Effector memory CD8-positive, alpha-beta T cell (primary cell): ENCODE results near the gene ZDHHC11.
"Not testable (repeated sequence)": the region's sequence is repeated elsewhere in the genome, so short reads cannot be mapped to it uniquely, and the experiment has no call there.

Experiments
- ATAC-seq: fragments of 150-1000 bp; cut with Tn5 transposase; replicated peaks from 2 replicates; pipeline ENCODE4 v1.10.0; 2021; ENCODE audit warnings: mild to moderate bottlenecking, moderate library complexity
- DNase-seq, 3 experiments: peaks; one replicate each; pipeline ENCODE4 v3.0.0; 2021
- H3K27ac Mint-ChIP-seq, 2 donors: one replicate each; pipeline ENCODE4 v1.8.0; 2022; ENCODE audit warnings: mild to moderate bottlenecking in 2 of 2, mixed read lengths in 2 of 2, moderate library complexity in 2 of 2
- H3K27me3 Mint-ChIP-seq, 2 donors: one replicate each; pipeline ENCODE4 v1.8.0; 2022; ENCODE audit warnings: mixed read lengths in 2 of 2
- H3K36me3 Mint-ChIP-seq: one replicate; pipeline ENCODE4 v1.8.0; 2022; ENCODE audit warnings: mild to moderate bottlenecking, moderate library complexity, mixed read lengths; ENCODE audit not compliant: insufficient read depth
- H3K4me1 Mint-ChIP-seq, 2 donors: one replicate each; pipeline ENCODE4 v1.8.0; 2022; ENCODE audit warnings: low read depth in 2 of 2, mixed read lengths in 2 of 2
- H3K4me3 Mint-ChIP-seq, 2 donors: one replicate each; pipeline ENCODE4 v1.8.0; 2022; ENCODE audit warnings: mild to moderate bottlenecking in 2 of 2, mixed read lengths in 2 of 2, moderate library complexity in 2 of 2
- H3K9me3 Mint-ChIP-seq, 2 donors: one replicate each; pipeline ENCODE4 v1.8.0; 2022; ENCODE audit warnings: mixed read lengths in 2 of 2

Gene ZDHHC11

DNA sequence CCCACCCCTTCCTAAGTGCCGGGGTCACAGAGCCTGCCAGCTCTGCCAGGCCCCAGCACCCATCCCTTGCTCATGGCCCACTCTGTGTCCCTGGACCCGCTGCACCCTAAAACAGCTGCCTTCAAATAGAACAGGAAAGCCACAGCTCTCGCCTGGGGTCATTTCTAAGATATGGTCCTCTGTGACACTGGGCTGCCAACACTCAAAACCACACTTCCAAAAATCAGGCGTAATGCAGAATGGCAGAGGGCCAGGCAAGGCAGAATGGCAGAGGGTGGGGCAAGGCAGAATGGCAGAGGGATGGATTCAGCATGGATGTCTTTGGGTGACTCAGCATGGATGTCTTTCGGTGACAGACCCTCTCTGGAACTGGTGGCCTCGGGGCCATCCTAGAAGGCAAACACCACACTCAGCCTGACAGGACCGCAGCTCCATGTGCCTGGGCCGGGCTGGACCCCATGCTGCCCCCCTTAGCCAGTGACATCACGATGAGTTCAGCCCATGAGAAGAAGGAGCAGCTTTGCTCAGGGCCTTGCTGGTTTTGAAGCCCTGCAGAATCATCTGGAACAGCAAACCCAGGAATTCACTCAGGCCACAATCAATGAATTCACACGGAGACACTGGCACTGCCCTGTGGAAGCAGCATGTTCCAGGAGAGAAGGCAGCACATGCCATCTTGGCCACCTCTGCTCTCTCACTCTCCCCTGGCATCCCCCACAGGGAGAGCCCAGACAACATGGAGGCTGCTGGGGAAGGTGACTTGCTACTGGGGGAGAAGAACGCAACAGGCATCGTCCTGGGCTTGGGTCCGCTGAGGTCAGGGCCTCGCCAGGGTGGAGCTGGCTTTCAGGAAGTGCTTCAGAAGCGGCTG is 9.0 kb downstream of the ZDHHC11 start:
- H3K4me1 Mint-ChIP-seq, H3K9me3 Mint-ChIP-seq, H3K27me3 Mint-ChIP-seq, H3K4me3 Mint-ChIP-seq, DNase-seq, H3K36me3 Mint-ChIP-seq, ATAC-seq, H3K27ac Mint-ChIP-seq: not testable (repeated sequence)

DNA sequence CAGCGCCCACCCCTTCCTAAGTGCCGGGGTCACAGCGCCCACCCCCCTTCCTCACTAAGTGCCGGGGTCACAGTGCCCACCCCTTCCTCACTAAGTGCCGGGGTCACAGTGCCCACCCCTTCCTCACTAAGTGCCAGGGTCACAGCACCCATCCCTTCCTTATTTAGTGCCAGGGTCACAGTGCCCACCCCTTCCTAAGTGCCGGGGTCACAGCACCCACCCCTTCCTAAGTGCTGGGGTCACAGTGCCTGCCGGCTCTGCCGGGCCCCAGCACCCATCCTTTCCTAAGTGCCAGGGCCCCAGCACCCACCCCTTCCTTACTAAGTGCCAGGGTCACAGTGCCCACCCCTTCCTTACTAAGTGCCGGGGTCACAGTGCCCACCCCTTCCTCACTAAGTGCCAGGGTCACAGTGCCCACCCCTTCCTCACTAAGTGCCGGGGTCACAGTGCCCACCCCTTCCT is 9.8 kb downstream of the ZDHHC11 start:
- not testable (repeated sequence) for H3K27me3 Mint-ChIP-seq, H3K4me3 Mint-ChIP-seq, H3K9me3 Mint-ChIP-seq, DNase-seq, ATAC-seq, H3K4me1 Mint-ChIP-seq, H3K36me3 Mint-ChIP-seq, H3K27ac Mint-ChIP-seq

GRCh38 chr5:840118-840973 is 10.4 kb downstream of the ZDHHC11 start:
- not testable (repeated sequence) for DNase-seq, H3K27ac Mint-ChIP-seq, H3K4me1 Mint-ChIP-seq, ATAC-seq, H3K36me3 Mint-ChIP-seq, H3K9me3 Mint-ChIP-seq, H3K27me3 Mint-ChIP-seq, H3K4me3 Mint-ChIP-seq

DNA sequence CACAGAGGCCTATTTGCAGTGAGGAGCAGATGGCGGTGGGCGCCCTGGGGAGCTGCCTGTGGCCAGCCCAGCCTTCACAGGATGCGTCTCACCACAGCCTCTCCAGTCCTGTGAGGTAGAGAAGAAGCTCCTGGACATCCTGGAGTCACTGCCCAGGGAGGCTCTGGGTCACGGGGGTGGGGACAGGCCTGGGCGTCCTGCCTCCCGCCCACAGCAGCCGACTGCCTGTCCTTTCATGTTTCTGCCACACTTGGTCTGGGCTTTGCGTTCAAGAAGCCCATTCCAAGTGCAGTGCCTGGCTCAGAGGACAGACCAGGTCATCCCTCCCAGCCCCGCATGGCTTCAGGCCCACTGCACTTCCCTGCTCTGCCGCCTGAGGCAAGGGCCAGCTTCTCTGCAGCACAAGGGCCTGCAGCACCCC is 12.3 kb downstream of the ZDHHC11 start:
- H3K4me1 Mint-ChIP-seq, DNase-seq, H3K27me3 Mint-ChIP-seq, H3K4me3 Mint-ChIP-seq, ATAC-seq, H3K36me3 Mint-ChIP-seq, H3K9me3 Mint-ChIP-seq, H3K27ac Mint-ChIP-seq: not testable (repeated sequence)

DNA sequence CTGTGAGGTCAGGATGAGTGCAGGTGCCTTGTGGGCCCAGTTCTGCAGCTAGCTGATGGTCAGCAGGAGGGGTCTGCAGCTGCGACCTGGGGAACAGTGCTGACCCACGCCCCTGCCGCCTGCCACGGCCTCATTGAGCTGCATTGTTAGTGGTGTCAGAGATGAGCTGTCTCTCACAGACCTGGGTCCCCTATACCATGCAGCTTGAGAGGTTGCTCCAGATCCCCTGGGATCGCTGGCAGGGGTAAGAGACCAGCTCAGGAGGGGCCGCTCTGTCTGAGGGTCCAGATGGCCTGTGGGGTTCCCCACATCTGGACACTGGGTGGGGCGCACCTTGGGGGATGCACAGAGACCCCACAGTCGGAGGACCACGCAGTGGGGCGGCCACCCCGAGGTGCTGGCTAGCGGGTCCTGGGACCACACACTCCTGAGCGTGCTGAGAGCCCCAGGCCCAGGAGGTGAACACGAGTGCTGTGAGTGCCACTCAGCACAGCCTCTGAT is 13.1 kb downstream of the ZDHHC11 start:
- not testable (repeated sequence) for DNase-seq, H3K27me3 Mint-ChIP-seq, H3K36me3 Mint-ChIP-seq, H3K9me3 Mint-ChIP-seq, ATAC-seq, H3K4me3 Mint-ChIP-seq, H3K4me1 Mint-ChIP-seq, H3K27ac Mint-ChIP-seq

DNA sequence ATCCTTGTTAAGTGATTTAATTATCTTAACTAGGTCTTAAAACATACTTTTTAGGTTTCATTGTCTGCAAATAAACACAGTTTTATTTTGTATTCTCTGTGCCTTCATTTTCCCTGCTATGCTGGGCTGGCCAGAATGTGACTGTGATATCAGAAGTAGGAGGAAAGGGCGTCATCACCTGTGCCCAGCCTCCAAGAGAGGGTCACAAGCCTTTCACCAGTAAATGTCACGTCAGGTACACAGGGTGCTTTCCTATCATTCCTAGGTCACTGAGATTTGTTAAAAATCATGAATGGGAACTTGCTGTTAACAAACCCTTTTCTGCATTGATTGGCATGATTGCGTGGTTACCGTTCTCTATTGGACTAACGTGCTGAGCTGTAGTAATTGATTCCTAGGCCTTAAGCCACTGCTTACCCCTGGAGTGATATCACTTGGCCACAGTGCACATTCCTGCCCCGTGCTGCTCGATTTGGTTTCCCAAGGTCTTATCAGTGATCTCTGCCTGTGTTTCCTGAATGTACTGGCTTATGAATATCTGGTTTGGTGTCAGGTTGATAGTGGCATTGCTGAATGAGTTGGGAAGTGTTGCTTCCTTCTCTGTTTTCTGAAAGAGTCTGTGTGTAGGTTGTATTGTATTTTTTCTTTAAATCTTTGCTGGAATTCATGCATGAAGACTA is 14.7 kb downstream of the ZDHHC11 start:
- H3K27ac Mint-ChIP-seq, H3K9me3 Mint-ChIP-seq, ATAC-seq, H3K4me1 Mint-ChIP-seq, H3K4me3 Mint-ChIP-seq, H3K36me3 Mint-ChIP-seq, H3K27me3 Mint-ChIP-seq, DNase-seq: not testable (repeated sequence)

- not testable (repeated sequence) for H3K9me3 Mint-ChIP-seq, ATAC-seq, DNase-seq, H3K27ac Mint-ChIP-seq, H3K27me3 Mint-ChIP-seq, H3K4me1 Mint-ChIP-seq, H3K36me3 Mint-ChIP-seq, H3K4me3 Mint-ChIP-seq
Measured at GRCh38 chr5:834013-834412, 16.8 kb downstream of the ZDHHC11 start.

DNA sequence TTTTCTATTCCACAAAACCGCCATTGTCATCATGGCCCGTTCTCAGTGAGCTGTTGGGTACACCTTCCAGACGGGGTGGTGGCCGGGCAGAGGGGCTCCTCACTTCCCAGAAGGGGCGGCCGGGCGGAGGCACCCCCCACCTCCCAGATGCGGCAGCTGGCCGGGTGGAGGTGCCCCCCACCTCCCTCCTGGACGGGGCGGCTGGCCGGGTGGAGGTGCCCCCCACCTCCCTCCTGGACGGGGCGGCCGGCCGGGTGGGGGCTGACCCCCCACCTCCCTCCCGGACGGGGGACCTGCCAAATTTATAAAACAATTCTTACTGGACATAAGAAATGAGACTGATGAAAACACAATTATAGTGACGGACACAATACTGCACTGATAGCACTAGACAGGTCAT is 22.6 kb downstream of the ZDHHC11 start:
- not testable (repeated sequence) for H3K36me3 Mint-ChIP-seq, H3K9me3 Mint-ChIP-seq, DNase-seq, ATAC-seq, H3K27ac Mint-ChIP-seq, H3K4me3 Mint-ChIP-seq, H3K4me1 Mint-ChIP-seq
- H3K27me3 Mint-ChIP-seq = peaks cover 0 to 14% of the 10 kb centered on the region in 2 donors

DNA sequence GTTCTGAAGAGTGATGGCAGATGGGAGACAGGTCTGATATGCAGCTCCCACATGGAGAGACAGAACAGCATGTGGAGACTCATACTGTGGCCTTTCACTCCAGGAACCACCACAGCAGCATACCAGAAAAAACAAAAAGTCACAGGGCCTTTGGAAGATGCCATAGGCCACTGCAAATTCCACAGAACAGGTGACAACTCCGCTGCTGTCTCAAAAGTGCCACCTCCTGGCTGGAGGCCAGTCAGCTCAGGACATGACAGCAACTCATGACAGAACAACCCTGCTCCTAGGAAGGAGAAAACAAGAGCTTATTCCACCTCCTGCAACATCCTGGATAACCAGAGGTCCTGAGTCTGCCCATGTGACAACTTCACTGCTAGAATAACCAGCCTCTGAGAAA is 25.2 kb downstream of the ZDHHC11 start:
- not testable (repeated sequence) for H3K4me3 Mint-ChIP-seq, DNase-seq, H3K4me1 Mint-ChIP-seq, H3K36me3 Mint-ChIP-seq, H3K9me3 Mint-ChIP-seq, ATAC-seq, H3K27ac Mint-ChIP-seq
- peaks cover 0 to 14% of the 10 kb centered on the region in 2 donors for H3K27me3 Mint-ChIP-seq

DNA sequence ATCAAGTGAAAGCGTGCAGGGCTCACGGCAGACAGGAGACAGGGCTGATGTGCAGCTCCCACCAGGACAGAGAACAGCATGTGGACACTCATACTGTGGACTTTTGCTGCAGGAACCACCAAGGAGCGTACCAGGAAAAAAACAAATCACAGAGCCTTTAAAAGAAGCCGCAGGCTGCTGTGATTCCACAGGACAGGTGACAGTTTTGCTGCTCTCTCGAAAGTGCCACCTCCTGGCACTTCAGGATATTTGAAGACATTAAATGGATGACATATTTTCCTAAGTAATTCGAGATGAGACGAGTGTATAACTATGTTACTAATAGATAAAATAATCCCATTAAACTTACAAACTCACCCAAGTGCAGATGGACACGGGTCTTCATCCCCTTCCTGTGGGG is 29.3 kb downstream of the ZDHHC11 start:
- no peak for DNase-seq
- no peaks in the 10 kb centered on the region for H3K36me3 Mint-ChIP-seq
- no peaks in the 10 kb centered on the region for H3K9me3 Mint-ChIP-seq
- H3K4me1 Mint-ChIP-seq = no peaks in the 10 kb centered on the region
- H3K27ac Mint-ChIP-seq = no peak overlapping the region
- no peak overlapping the region for H3K4me3 Mint-ChIP-seq
- peaks cover 6 to 24% of the 10 kb centered on the region in 2 donors for H3K27me3 Mint-ChIP-seq
- ATAC-seq = no peak

DNA sequence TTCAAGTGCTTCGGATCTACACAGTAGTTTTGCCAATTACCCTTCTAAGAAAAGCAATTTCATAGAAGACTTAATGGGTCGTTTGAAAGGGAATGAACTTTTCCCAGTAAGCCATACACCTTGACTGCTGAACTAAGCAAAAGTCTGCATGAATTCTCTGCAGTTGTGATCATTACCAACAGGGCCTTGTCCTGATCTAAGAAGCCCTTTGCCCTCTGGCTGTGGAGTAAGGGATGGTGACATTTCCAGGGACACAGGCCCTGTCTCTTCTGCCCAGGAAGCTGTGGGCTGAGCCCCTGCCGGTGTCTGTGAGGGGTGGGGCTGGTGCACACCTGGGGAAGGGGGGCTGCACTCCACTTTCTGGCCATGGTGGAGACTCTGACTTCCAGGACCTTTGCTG is 30.5 kb downstream of the ZDHHC11 start:
- Mint-ChIP-seq H3K27me3 (peaks cover 6 to 25% of the 10 kb centered on the region in 2 donors), H3K4me3 (no peak overlapping the region), H3K27ac (no peak overlapping the region), H3K4me1 (no peaks in the 10 kb centered on the region), H3K36me3 (no peaks in the 10 kb centered on the region), H3K9me3 (no peaks in the 10 kb centered on the region)
- ATAC-seq (no peak), DNase-seq (no peak)

DNA sequence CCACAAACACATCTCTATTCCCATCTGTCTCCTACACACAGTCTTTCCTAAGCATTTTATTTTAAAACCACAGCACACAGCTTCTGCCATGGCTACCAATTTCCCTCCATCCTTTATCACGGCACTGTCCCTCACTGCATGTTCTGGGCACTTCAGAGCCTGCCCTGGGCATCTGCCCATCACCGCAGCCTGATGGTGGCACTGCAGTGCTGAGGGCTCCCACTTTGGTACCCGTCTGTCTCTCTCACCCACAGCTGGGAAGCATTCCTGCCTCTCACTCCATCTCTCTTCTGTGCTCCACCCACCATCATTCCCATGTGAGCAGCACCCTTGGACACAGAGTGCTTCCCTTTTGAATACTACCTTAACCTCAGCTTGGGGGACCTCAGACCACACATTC is 31.7 kb downstream of the ZDHHC11 start:
- no peak for ATAC-seq
- no peaks in the 10 kb centered on the region for H3K9me3 Mint-ChIP-seq

DNA sequence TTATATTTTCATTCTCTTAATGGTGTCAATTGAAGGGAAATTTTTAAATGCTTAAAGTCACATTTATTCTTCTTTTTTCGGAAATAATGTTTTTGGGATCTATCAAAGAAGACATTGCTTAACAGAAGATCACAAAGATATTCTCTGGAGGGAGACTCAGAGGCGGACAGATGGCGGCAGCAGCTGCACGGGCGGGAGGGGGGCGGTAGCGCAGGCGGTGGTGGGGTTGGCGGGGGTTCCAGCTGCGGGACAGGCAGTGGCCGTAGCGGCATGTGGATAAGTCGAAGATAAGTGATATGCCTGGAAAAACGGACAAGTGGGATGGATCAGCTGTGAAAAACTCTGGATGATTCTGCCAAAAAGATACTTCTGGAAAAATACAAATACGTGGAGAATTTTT is 34.6 kb downstream of the ZDHHC11 start:
- ATAC-seq = no peak
- no peak for DNase-seq
- no peaks in the 10 kb centered on the region for H3K36me3 Mint-ChIP-seq
- H3K4me1 Mint-ChIP-seq = no peaks in the 10 kb centered on the region
- H3K4me3 Mint-ChIP-seq = no peak overlapping the region
- H3K9me3 Mint-ChIP-seq = no peaks in the 10 kb centered on the region
- H3K27ac Mint-ChIP-seq = no peak overlapping the region
- peaks cover 6 to 19% of the 10 kb centered on the region in 2 donors for H3K27me3 Mint-ChIP-seq

More for the DNA sequence above, 31.7 kb downstream of the ZDHHC11 start:
- H3K4me3 Mint-ChIP-seq = no peak overlapping the region
- no peaks in the 10 kb centered on the region for H3K4me1 Mint-ChIP-seq
- no peaks in the 10 kb centered on the region for H3K36me3 Mint-ChIP-seq
- peaks cover 6 to 19% of the 10 kb centered on the region in 2 donors for H3K27me3 Mint-ChIP-seq
- H3K27ac Mint-ChIP-seq = no peak overlapping the region
- DNase-seq = no peak
